Measurements from ENCODE around the gene ARHGEF10L.
A peak's percentile ranks its signal among the peaks of the same experiment; 100 is the strongest.

ARHGEF10L gene

GRCh38 chr1:17588048-17588871, 48.8 kb downstream of the ARHGEF10L start:
- H3K4me1 ChIP-seq (ENCODE audit: control insufficient read depth in 1 of 2, insufficient read depth in 2 of 2, low read length in 2 of 2): peaks cover 10 to 34% of the 10 kb centered on the region in 2 donors
- H3K4me3 ChIP-seq (ENCODE audit: low read depth in 1 of 2, low read length in 2 of 2): no peak overlapping the region
- peak overlapping the region; percentile 60 for H3K27ac ChIP-seq (ENCODE audit: low read length)
- no peaks in the 10 kb centered on the region for H3K9me3 ChIP-seq (ENCODE audit: control insufficient read depth in 1 of 2, low read length in 2 of 2)
- no peaks in the 10 kb centered on the region for H3K36me3 ChIP-seq (ENCODE audit: control insufficient read depth in 1 of 2, insufficient read depth in 2 of 2, low read length in 2 of 2)
- H3K27me3 ChIP-seq (ENCODE audit: low read depth, low read length): no peaks in the 10 kb centered on the region

GRCh38 chr1:17591814-17592430, 52.4 kb downstream of the ARHGEF10L start:
- H3K9me3 ChIP-seq (ENCODE audit: control insufficient read depth in 1 of 2, low read length in 2 of 2): no peaks in the 10 kb centered on the region
- no peak overlapping the region for H3K27ac ChIP-seq (ENCODE audit: low read length)
- peaks cover 0 to 5% of the 10 kb centered on the region in 2 donors for H3K36me3 ChIP-seq (ENCODE audit: control insufficient read depth in 1 of 2, insufficient read depth in 2 of 2, low read length in 2 of 2)
- H3K4me3 ChIP-seq (ENCODE audit: low read depth in 1 of 2, low read length in 2 of 2): no peak overlapping the region
- H3K4me1 ChIP-seq (ENCODE audit: control insufficient read depth in 1 of 2, insufficient read depth in 2 of 2, low read length in 2 of 2): peaks cover 10 to 41% of the 10 kb centered on the region in 2 donors
- H3K27me3 ChIP-seq (ENCODE audit: low read depth, low read length): no peaks in the 10 kb centered on the region

- Histone ChIP-seq H3K9me3 (ENCODE audit: control insufficient read depth in 1 of 2, low read length in 2 of 2) (no peaks in the 10 kb centered on the region), H3K27me3 (ENCODE audit: low read depth, low read length) (no peaks in the 10 kb centered on the region), H3K27ac (ENCODE audit: low read length) (no peak overlapping the region), H3K4me1 (ENCODE audit: control insufficient read depth in 1 of 2, insufficient read depth in 2 of 2, low read length in 2 of 2) (peaks cover 5 to 23% of the 10 kb centered on the region in 2 donors), H3K36me3 (ENCODE audit: control insufficient read depth in 1 of 2, insufficient read depth in 2 of 2, low read length in 2 of 2) (peaks cover 0 to 5% of the 10 kb centered on the region in 2 donors), H3K4me3 (ENCODE audit: low read depth in 1 of 2, low read length in 2 of 2) (no peak overlapping the region)
Measured at GRCh38 chr1:17594026-17594425, 54.5 kb downstream of the ARHGEF10L start.

- Histone ChIP-seq H3K27me3 (ENCODE audit: low read depth, low read length) (no peaks in the 10 kb centered on the region), H3K4me1 (ENCODE audit: control insufficient read depth in 1 of 2, insufficient read depth in 2 of 2, low read length in 2 of 2) (peaks cover 0 to 17% of the 10 kb centered on the region in 2 donors)
Measured at GRCh38 chr1:17594690-17595601, 55.4 kb downstream of the ARHGEF10L start.

GRCh38 chr1:17595602-17595925, 56.1 kb downstream of the ARHGEF10L start:
- Histone ChIP-seq H3K4me1 (ENCODE audit: control insufficient read depth in 1 of 2, insufficient read depth in 2 of 2, low read length in 2 of 2) (peaks cover 0 to 17% of the 10 kb centered on the region in 2 donors), H3K36me3 (ENCODE audit: control insufficient read depth in 1 of 2, insufficient read depth in 2 of 2, low read length in 2 of 2) (peaks cover 0 to 5% of the 10 kb centered on the region in 2 donors), H3K27ac (ENCODE audit: low read length) (peak overlapping the region; percentile 45)

More at GRCh38 chr1:17594690-17595601, 55.4 kb downstream of the ARHGEF10L start:
- Histone ChIP-seq H3K4me3 (ENCODE audit: low read depth in 1 of 2, low read length in 2 of 2) (no peak overlapping the region), H3K36me3 (ENCODE audit: control insufficient read depth in 1 of 2, insufficient read depth in 2 of 2, low read length in 2 of 2) (peaks cover 0 to 5% of the 10 kb centered on the region in 2 donors), H3K9me3 (ENCODE audit: control insufficient read depth in 1 of 2, low read length in 2 of 2) (no peaks in the 10 kb centered on the region), H3K27ac (ENCODE audit: low read length) (peak overlapping the region; percentile 45)

GRCh38 chr1:17596186-17596585, 56.7 kb downstream of the ARHGEF10L start:
- Histone ChIP-seq H3K27ac (ENCODE audit: low read length) (peak overlapping the region; percentile 69), H3K4me3 (ENCODE audit: low read depth in 1 of 2, low read length in 2 of 2) (no peak overlapping the region), H3K9me3 (ENCODE audit: control insufficient read depth in 1 of 2, low read length in 2 of 2) (no peaks in the 10 kb centered on the region), H3K27me3 (ENCODE audit: low read depth, low read length) (no peaks in the 10 kb centered on the region), H3K36me3 (ENCODE audit: control insufficient read depth in 1 of 2, insufficient read depth in 2 of 2, low read length in 2 of 2) (peaks cover 0 to 5% of the 10 kb centered on the region in 2 donors), H3K4me1 (ENCODE audit: control insufficient read depth in 1 of 2, insufficient read depth in 2 of 2, low read length in 2 of 2) (peaks cover 0 to 17% of the 10 kb centered on the region in 2 donors)

More at GRCh38 chr1:17595602-17595925, 56.1 kb downstream of the ARHGEF10L start:
- Histone ChIP-seq H3K9me3 (ENCODE audit: control insufficient read depth in 1 of 2, low read length in 2 of 2) (no peaks in the 10 kb centered on the region), H3K4me3 (ENCODE audit: low read depth in 1 of 2, low read length in 2 of 2) (no peak overlapping the region), H3K27me3 (ENCODE audit: low read depth, low read length) (no peaks in the 10 kb centered on the region)

- no peak overlapping the region for H3K4me3 ChIP-seq (ENCODE audit: low read depth in 1 of 2, low read length in 2 of 2)
- peak overlapping the region; percentile 69 for H3K27ac ChIP-seq (ENCODE audit: low read length)
- H3K4me1 ChIP-seq (ENCODE audit: control insufficient read depth in 1 of 2, insufficient read depth in 2 of 2, low read length in 2 of 2): peaks cover 0 to 17% of the 10 kb centered on the region in 2 donors
- H3K36me3 ChIP-seq (ENCODE audit: control insufficient read depth in 1 of 2, insufficient read depth in 2 of 2, low read length in 2 of 2): peaks cover 0 to 5% of the 10 kb centered on the region in 2 donors
- H3K27me3 ChIP-seq (ENCODE audit: low read depth, low read length): no peaks in the 10 kb centered on the region
- H3K9me3 ChIP-seq (ENCODE audit: control insufficient read depth in 1 of 2, low read length in 2 of 2): no peaks in the 10 kb centered on the region
Measured at GRCh38 chr1:17596651-17597509, 57.4 kb downstream of the ARHGEF10L start.

- Histone ChIP-seq H3K36me3 (ENCODE audit: control insufficient read depth in 1 of 2, insufficient read depth in 2 of 2, low read length in 2 of 2) (peaks cover 0 to 5% of the 10 kb centered on the region in 2 donors), H3K9me3 (ENCODE audit: control insufficient read depth in 1 of 2, low read length in 2 of 2) (no peaks in the 10 kb centered on the region), H3K4me3 (ENCODE audit: low read depth in 1 of 2, low read length in 2 of 2) (no peak overlapping the region), H3K4me1 (ENCODE audit: control insufficient read depth in 1 of 2, insufficient read depth in 2 of 2, low read length in 2 of 2) (peaks cover 0 to 17% of the 10 kb centered on the region in 2 donors), H3K27me3 (ENCODE audit: low read depth, low read length) (no peaks in the 10 kb centered on the region), H3K27ac (ENCODE audit: low read length) (peak overlapping the region; percentile 69)
Measured at GRCh38 chr1:17597651-17598050, 58.2 kb downstream of the ARHGEF10L start.

- Histone ChIP-seq H3K27ac (ENCODE audit: low read length) (no peak overlapping the region), H3K4me3 (ENCODE audit: low read depth in 1 of 2, low read length in 2 of 2) (no peak overlapping the region), H3K36me3 (ENCODE audit: control insufficient read depth in 1 of 2, insufficient read depth in 2 of 2, low read length in 2 of 2) (peaks cover 0 to 5% of the 10 kb centered on the region in 2 donors), H3K4me1 (ENCODE audit: control insufficient read depth in 1 of 2, insufficient read depth in 2 of 2, low read length in 2 of 2) (peaks cover 0 to 17% of the 10 kb centered on the region in 2 donors), H3K9me3 (ENCODE audit: control insufficient read depth in 1 of 2, low read length in 2 of 2) (no peaks in the 10 kb centered on the region), H3K27me3 (ENCODE audit: low read depth, low read length) (no peaks in the 10 kb centered on the region)
Measured at GRCh38 chr1:17598251-17598650, 58.8 kb downstream of the ARHGEF10L start.

GRCh38 chr1:17599291-17599953, 59.9 kb downstream of the ARHGEF10L start:
- no peaks in the 10 kb centered on the region for H3K27me3 ChIP-seq (ENCODE audit: low read depth, low read length)
- peaks cover 0 to 20% of the 10 kb centered on the region in 2 donors for H3K4me1 ChIP-seq (ENCODE audit: control insufficient read depth in 1 of 2, insufficient read depth in 2 of 2, low read length in 2 of 2)
- no peak overlapping the region for H3K4me3 ChIP-seq (ENCODE audit: low read depth in 1 of 2, low read length in 2 of 2)
- H3K27ac ChIP-seq (ENCODE audit: low read length): no peak overlapping the region
- H3K9me3 ChIP-seq (ENCODE audit: control insufficient read depth in 1 of 2, low read length in 2 of 2): no peaks in the 10 kb centered on the region
- no peaks in the 10 kb centered on the region for H3K36me3 ChIP-seq (ENCODE audit: control insufficient read depth in 1 of 2, insufficient read depth in 2 of 2, low read length in 2 of 2)

Measured in muscle layer of duodenum (tissue), 2 donors.